Osteocyte (in vitro differentiated cells): Measurements from ENCODE around the gene LYST. TPM values are rescaled to one million over a fixed set of nuclear protein-coding genes. Genes with fewer than 3 reads are reported as not detected.

Source experiments
- DNase-seq: peaks from one replicate; pipeline ENCODE4 v3.0.0; 2021; ENCODE audit warnings: mixed read lengths; ENCODE audit not compliant: unreplicated experiment; ENCODE audit errors: extremely low spot score
- H3K27ac Mint-ChIP-seq: one replicate; pipeline ENCODE4 v1.8.0; 2021; ENCODE audit warnings: mild to moderate bottlenecking, mixed read lengths; ENCODE audit not compliant: unreplicated experiment
- H3K27me3 Mint-ChIP-seq: one replicate; pipeline ENCODE4 v1.8.0; 2021; ENCODE audit warnings: mixed read lengths; ENCODE audit not compliant: unreplicated experiment
- H3K36me3 Mint-ChIP-seq: one replicate; pipeline ENCODE4 v1.8.0; 2021; ENCODE audit warnings: mixed read lengths; ENCODE audit not compliant: unreplicated experiment
- H3K4me1 Mint-ChIP-seq: one replicate; pipeline ENCODE4 v1.8.0; 2021; ENCODE audit warnings: mixed read lengths; ENCODE audit not compliant: unreplicated experiment
- H3K4me3 Mint-ChIP-seq: one replicate; pipeline ENCODE4 v1.8.0; 2021; ENCODE audit warnings: mild to moderate bottlenecking, moderate library complexity, mixed read lengths; ENCODE audit not compliant: unreplicated experiment
- H3K9me3 Mint-ChIP-seq: one replicate; pipeline ENCODE4 v1.8.0; 2021; ENCODE audit warnings: mixed read lengths; ENCODE audit not compliant: unreplicated experiment
- CTCF ChIP-seq: fragments of 200-600 bp; sonication (generic); IDR thresholded peaks from 2 replicates; pipeline ENCODE4 v1.5.0; 2021; ENCODE audit warnings: antibody characterized with exemption, mild to moderate bottlenecking, moderate library complexity
- total RNA-seq: library from RNA; stranded (reverse); gene quantifications from 2 replicates; pipeline ENCODE4 v1.2.1, GENCODE V29; 2021

Gene LYST
- total RNA-seq, 1 donor from 2014 or later = 21.7 TPM

- H3K36me3 Mint-ChIP-seq = no peaks in the 10 kb centered on the region
- H3K27me3 Mint-ChIP-seq = no peaks in the 10 kb centered on the region
- DNase-seq = no peak
- H3K4me1 Mint-ChIP-seq = peaks cover 72% of the 10 kb centered on the region
- peak overlapping the region; percentile 99 for H3K27ac Mint-ChIP-seq
- H3K4me3 Mint-ChIP-seq = peak overlapping the region; percentile 3
- no peak for TF ChIP-seq CTCF
- H3K9me3 Mint-ChIP-seq = no peaks in the 10 kb centered on the region
Observed at GRCh38 chr1:235910357-235911299, 43.9 kb upstream of the LYST start.

GRCh38 chr1:235908742-235909520 is 42.2 kb upstream of the LYST start:
- peak; percentile 39 for TF ChIP-seq CTCF
- H3K27ac Mint-ChIP-seq = peak overlapping the region; percentile 99
- H3K4me1 Mint-ChIP-seq = peaks cover 66% of the 10 kb centered on the region
- H3K36me3 Mint-ChIP-seq = no peaks in the 10 kb centered on the region
- DNase-seq = no peak
- H3K4me3 Mint-ChIP-seq = peak overlapping the region; percentile 52
- H3K9me3 Mint-ChIP-seq = no peaks in the 10 kb centered on the region
- no peaks in the 10 kb centered on the region for H3K27me3 Mint-ChIP-seq

GRCh38 chr1:235907897-235908240 is 41.2 kb upstream of the LYST start:
- no peak for DNase-seq
- H3K27me3 Mint-ChIP-seq = no peaks in the 10 kb centered on the region
- H3K4me3 Mint-ChIP-seq = no peak overlapping the region
- TF ChIP-seq CTCF = no peak
- no peaks in the 10 kb centered on the region for H3K36me3 Mint-ChIP-seq
- H3K4me1 Mint-ChIP-seq = peaks cover 64% of the 10 kb centered on the region
- no peaks in the 10 kb centered on the region for H3K9me3 Mint-ChIP-seq
- H3K27ac Mint-ChIP-seq = peak overlapping the region; percentile 99

- DNase-seq = no peak
- TF ChIP-seq CTCF = no peak
- H3K27ac Mint-ChIP-seq = peak overlapping the region; percentile 99
- H3K9me3 Mint-ChIP-seq = no peaks in the 10 kb centered on the region
- H3K4me1 Mint-ChIP-seq = peaks cover 66% of the 10 kb centered on the region
- no peak overlapping the region for H3K4me3 Mint-ChIP-seq
- no peaks in the 10 kb centered on the region for H3K27me3 Mint-ChIP-seq
- H3K36me3 Mint-ChIP-seq = no peaks in the 10 kb centered on the region
Observed at GRCh38 chr1:235907187-235907896, 40.6 kb upstream of the LYST start.
